Small intestine (tissue), 7 donors: ENCODE results near the gene NPFFR1. TPM values are rescaled to one million over a fixed set of nuclear protein-coding genes. Genes with fewer than 3 reads are reported as not detected.
A peak's percentile ranks its signal among the peaks of the same experiment; 100 is the strongest.
"Not testable (repeated sequence)": the region's sequence is repeated elsewhere in the genome, so short reads cannot be mapped to it uniquely, and the experiment has no call there.

Experiments
- DNase-seq, 2 donors: peaks; one replicate each; pipeline versions ENCODE4 v3.0.0 to v3.0.0-alpha.2; 2013
- FAIRE-seq: peaks from 2 replicates; lab custom pipeline; 2012; peaks lifted over from hg19 to GRCh38; lab: Jason Lieb, UNC
- H3K27ac ChIP-seq, 3 donors: one replicate each; pipeline ENCODE4 v1.5.1; 2013; ENCODE audit warnings: low read length in 2 of 3, mild to moderate bottlenecking in 2 of 3, control low read depth in 1 of 3, inconsistent platforms in 1 of 3, low read depth in 1 of 3, moderate library complexity in 1 of 3
- H3K27me3 ChIP-seq, 3 donors: one replicate each; pipeline ENCODE4 v1.6.1; 2013; ENCODE audit warnings: low read length in 3 of 3, inconsistent platforms in 1 of 3; ENCODE audit not compliant: control insufficient read depth in 3 of 3, insufficient read depth in 3 of 3
- H3K36me3 ChIP-seq, 3 donors: one replicate each; pipeline ENCODE4 v1.6.1; 2013; ENCODE audit warnings: low read length in 3 of 3, inconsistent platforms in 1 of 3, low read depth in 1 of 3, mild to moderate bottlenecking in 1 of 3, moderate library complexity in 1 of 3; ENCODE audit not compliant: control insufficient read depth in 3 of 3, insufficient read depth in 2 of 3
- H3K4me1 ChIP-seq, 3 donors: one replicate each; pipeline ENCODE4 v1.6.1; 2013; ENCODE audit warnings: low read length in 2 of 3, inconsistent platforms in 1 of 3, low read depth in 1 of 3, mild to moderate bottlenecking in 1 of 3, moderate library complexity in 1 of 3; ENCODE audit not compliant: control insufficient read depth in 3 of 3, insufficient read depth in 2 of 3
- H3K4me3 ChIP-seq, 3 donors: one replicate each; pipeline ENCODE4 v1.5.1; 2013; ENCODE audit warnings: low read length in 3 of 3, control low read depth in 1 of 3, inconsistent platforms in 1 of 3, low read depth in 1 of 3, mild to moderate bottlenecking in 1 of 3, moderate library complexity in 1 of 3
- H3K9me3 ChIP-seq, 2 donors: one replicate each; pipeline ENCODE4 v1.6.1; 2013; ENCODE audit warnings: low read depth in 1 of 2, low read length in 1 of 2; ENCODE audit not compliant: control insufficient read depth in 2 of 2, insufficient read depth in 1 of 2
- WGBS, 3 donors: extraction: QIAGEN DNeasy Blood & Tissue Kit; methylation state at CpG; one replicate each; pipeline ENCODE4 v1.1.7; 2013; 5-methylcytosine and 5-hydroxymethylcytosine counted together
- polyA plus RNA-seq, 4 donors: library from polyadenylated mRNA; stranded (reverse) in 3 of 4; unstranded in 1 of 4; fragments of 200-250 nt in 3 of 4; fragments of 120-200 nt in 1 of 4; gene quantifications; one replicate each; pipeline versions ENCODE4 v1.2.1 to v1.2.3, GENCODE V29; 2013
- donor health status: healthy with polysubstance abuse.
- donor health status: control.
- donor health status: control.
- donor health status: Bipolar disorder and iron deficiency.
- donor health status: healthy.

NPFFR1 gene
- polyA plus RNA-seq, 4 donors, result 0.06 to 0.22 TPM; not detected in 2

DNA sequence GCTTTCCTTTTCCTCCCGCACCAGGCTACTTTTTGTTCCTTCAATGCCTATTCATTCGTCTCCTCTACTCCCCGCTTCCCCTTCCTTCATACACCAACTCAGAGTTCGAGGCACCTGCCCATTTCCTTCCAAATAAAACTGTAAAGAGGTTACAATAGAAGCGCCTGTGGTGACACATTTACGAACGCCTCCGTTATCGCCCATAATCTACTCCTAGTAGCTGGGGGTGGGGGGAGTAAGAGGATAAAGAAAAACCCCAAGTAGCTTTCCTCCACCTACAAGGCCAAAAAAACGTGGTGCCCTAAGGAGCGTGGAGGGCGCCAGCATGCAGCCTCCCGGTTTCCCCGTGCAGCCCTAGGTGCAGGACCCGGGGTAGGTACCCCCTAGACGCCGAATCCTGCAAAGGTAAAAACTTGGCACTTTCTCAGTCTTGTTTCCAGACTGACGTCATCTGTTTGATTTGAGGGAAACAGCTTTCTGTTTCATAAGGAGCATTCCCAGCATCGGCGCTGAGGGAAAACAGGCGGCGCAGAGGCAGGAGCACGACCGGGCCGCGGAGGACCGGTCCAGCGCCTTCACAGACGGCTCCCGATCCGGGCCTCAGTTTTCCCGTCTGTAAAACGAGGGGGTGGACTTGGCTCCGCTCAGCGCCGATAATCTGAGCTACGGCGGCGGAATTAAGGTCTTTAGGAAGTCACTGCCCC is 51.5 kb downstream of the NPFFR1 start:
- no peaks in the 10 kb centered on the region for H3K9me3 ChIP-seq
- no peaks in the 10 kb centered on the region for H3K27me3 ChIP-seq
- WGBS, 3 donors, result 1 to 3% (median 1%) methylated on average over 39 of the region's 39 CpGs
- peak overlapping the region; percentile 96 to 99 (median 96) for H3K27ac ChIP-seq
- DNase-seq (peak; percentile 84 to 91), FAIRE-seq (no peak)
- H3K36me3 ChIP-seq, result peaks cover 0 to 10% (median 0%) of the 10 kb centered on the region in 3 donors
- peak overlapping the region; percentile 76 to 99 (median 84) for H3K4me3 ChIP-seq
- peaks cover 0 to 29% (median 5%) of the 10 kb centered on the region in 3 donors for H3K4me1 ChIP-seq

DNA sequence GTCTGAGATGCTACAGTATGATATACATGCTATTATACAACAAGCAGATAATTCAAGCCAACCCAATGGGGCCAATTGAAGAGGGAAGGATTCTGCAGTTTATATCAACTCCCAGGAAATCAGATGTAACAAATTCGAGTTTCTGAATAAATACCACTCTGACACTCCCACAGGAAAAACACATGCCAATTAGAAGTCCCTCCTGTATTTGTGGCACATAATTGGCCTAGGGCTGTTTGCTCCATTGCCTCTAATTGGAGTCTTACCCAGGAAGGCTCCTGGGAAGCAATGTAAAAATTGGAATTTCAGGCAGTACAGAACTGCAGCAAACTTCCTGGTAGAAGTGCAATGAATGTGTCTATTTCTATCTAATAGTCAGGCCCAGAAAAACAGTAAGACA is 55.3 kb downstream of the NPFFR1 start:
- peak overlapping the region; percentile 77 to 87 (median 79) for H3K27ac ChIP-seq
- no peak overlapping the region for H3K4me3 ChIP-seq
- no peaks in the 10 kb centered on the region for H3K27me3 ChIP-seq
- peaks cover 0 to 19% (median 0%) of the 10 kb centered on the region in 3 donors for H3K36me3 ChIP-seq
- no peaks in the 10 kb centered on the region for H3K9me3 ChIP-seq
- peaks cover 2 to 18% (median 5%) of the 10 kb centered on the region in 3 donors for H3K4me1 ChIP-seq
- DNase-seq (no peak), FAIRE-seq (no peak)
- 16 to 50% (median 25%) methylated on average over 1 of the region's 1 CpG for WGBS, 3 donors

DNA sequence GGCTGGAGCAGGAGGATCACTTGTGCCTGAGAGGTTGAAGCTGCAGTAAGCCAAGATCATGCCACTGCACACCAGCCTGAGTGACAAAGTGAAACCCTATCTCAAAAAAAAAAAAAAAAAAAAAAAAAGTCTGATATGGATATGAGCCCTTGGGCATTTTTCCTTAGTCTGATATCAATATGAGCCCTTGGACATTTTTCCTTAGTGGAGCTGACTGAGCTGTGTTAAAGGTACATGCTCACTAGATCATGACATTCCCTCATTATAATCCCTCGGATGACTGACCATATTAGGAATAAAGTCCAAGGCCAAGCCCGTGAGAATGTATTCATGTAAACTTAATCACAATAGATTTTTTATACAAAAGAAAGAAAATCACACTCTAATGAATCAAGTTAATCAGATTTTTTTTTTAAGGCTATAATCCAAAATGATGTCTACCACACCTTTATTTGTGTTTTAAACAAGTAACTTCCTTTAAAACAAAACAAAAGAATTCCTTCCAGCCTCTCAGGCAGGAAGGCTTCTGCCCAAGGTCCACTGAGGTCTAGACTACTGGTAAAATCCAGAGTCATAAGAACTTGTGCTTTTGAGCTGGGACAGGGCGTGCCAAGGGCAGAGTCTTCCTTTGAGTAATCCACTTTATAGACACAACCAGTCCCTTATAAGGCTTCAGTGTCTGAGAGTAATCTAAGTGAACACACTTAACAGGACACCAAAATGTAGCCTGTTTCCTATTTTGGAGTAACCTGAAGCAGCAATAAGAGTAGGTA is 56.1 kb downstream of the NPFFR1 start:
- no peaks in the 10 kb centered on the region for H3K9me3 ChIP-seq
- H3K27ac ChIP-seq, result peak overlapping the region; percentile 79 to 87 (median 87)
- DNase-seq, result peak; percentile 90 to 97
- H3K36me3 ChIP-seq, result peaks cover 0 to 24% (median 0%) of the 10 kb centered on the region in 3 donors
- 7 to 51% (median 33%) methylated on average over 3 of the region's 3 CpGs for WGBS, 3 donors
- no peak for FAIRE-seq
- H3K4me3 ChIP-seq, result no peak overlapping the region
- H3K4me1 ChIP-seq, result peaks cover 2 to 18% (median 5%) of the 10 kb centered on the region in 3 donors
- H3K27me3 ChIP-seq, result no peaks in the 10 kb centered on the region

DNA sequence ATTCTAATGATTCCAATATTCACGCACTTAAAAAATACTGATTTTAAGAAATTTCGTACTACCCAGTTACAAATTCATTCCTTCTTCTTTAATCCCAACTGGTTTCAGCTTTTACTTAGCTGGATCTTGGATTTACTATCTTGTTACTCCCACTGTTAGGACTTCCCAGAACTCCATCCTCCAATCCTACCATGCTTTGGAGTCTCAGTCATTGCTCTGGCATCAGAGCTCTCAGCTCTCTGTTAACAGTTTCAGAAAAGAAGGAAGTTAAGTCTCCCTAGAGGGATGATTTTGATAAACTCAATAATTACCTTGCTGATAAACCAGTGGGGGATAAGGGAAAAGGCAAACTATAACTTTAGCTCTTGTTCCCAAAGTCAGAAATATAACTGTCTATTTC is 60.1 kb downstream of the NPFFR1 start:
- Histone ChIP-seq H3K4me3 (no peak overlapping the region), H3K36me3 (peaks cover 0 to 19% (median 0%) of the 10 kb centered on the region in 3 donors), H3K27me3 (no peaks in the 10 kb centered on the region), H3K27ac (no peak overlapping the region), H3K9me3 (no peaks in the 10 kb centered on the region), H3K4me1 (peaks cover 2 to 15% (median 4%) of the 10 kb centered on the region in 3 donors)
- FAIRE-seq (no peak), DNase-seq (no peak)
- 96 to 100% (median 97%) methylated on average over 2 of the region's 2 CpGs for WGBS, 3 donors

DNA sequence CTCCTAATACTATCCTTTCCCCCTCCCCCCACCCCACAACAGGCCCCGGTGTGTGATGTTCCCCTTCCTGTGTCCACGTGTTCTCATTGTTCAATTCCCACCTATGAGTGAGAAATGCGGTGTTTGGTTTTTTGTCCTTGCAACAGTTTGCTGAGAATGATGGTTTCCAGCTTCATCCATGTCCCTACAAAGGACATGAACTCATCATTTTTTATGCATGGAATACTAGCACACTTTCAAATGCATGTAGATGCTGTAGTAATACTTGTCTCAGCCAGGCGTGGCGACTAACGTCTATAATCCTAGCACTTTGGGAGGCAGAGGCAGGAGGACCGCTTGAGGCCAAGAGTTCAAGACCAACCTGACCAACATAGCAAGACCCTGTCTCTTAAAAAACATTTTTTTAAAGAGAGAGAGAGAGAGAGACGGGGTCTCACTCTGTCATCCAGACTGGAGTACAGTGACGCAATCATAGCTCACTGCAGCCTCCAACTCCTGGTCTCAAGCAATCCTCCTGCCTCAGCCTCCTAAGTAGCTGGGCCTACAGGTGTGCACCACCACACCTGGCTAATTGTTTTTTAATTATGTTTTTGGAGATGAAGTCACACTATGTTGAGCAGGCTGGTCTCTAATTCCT is 60.9 kb downstream of the NPFFR1 start:
- WGBS, 3 donors, result 77 to 82% (median 82%) methylated on average over 9 of the region's 9 CpGs
- not testable (repeated sequence) for H3K9me3 ChIP-seq, H3K4me3 ChIP-seq, H3K27me3 ChIP-seq, DNase-seq, FAIRE-seq, H3K4me1 ChIP-seq
- Histone ChIP-seq H3K36me3 (peaks cover 0 to 19% (median 4%) of the 10 kb centered on the region in 3 donors), H3K27ac (peak overlapping the region in 1 of 3 donors; percentile 27)

DNA sequence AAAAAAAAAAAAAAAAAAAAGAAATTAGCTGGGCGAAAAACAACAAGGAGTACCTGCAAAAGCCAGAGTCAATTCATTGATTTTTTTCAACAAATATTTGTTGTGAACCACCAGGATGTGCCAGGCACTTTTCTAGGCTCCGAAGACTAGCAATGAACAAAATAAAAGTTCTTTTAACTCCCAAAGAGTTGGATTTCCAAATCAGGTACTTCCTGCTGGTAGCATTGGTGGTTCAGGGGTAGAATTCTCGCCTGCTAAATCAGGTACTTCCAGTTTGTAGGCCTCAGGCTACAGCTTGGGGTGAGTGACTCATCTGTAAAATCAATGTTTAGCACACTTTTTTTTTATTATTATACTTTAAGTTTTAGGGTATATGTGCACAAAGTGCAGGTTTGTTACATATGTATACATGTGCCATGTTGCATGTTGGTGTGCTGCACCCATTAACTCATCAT is 61.4 kb downstream of the NPFFR1 start:
- no peaks in the 10 kb centered on the region for H3K27me3 ChIP-seq
- H3K9me3 ChIP-seq, result no peaks in the 10 kb centered on the region
- H3K27ac ChIP-seq, result peak overlapping the region in 1 of 3 donors; percentile 38
- DNase-seq (no peak), FAIRE-seq (no peak)
- 86 to 88% (median 86%) methylated on average over 3 of the region's 3 CpGs for WGBS, 3 donors
- H3K36me3 ChIP-seq, result peaks cover 0 to 19% (median 4%) of the 10 kb centered on the region in 3 donors
- peaks cover 0 to 8% (median 2%) of the 10 kb centered on the region in 3 donors for H3K4me1 ChIP-seq
- no peak overlapping the region for H3K4me3 ChIP-seq

DNA sequence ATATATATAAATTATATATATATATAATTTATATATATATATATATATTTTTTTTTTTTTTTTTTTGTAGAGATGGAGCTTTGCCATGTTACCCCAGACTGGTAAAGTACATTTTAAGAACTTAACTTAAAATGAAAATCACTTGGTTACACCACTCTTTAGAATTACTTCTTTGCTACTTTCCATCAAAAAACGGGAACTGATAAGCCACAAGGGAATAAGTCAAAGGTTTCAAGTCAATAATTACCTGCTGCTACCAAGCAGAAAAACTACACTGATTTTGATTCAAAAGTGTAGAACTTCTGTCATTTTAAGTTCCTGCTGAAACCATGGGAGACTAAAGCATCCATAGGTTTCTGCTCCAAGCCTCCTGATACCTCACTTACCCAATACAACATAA is 62.8 kb downstream of the NPFFR1 start:
- peak in 1 of 2 donors; percentile 11 for DNase-seq
- Histone ChIP-seq H3K36me3 (peaks cover 0 to 20% (median 7%) of the 10 kb centered on the region in 3 donors), H3K4me1 (peaks cover 0 to 4% (median 0%) of the 10 kb centered on the region in 3 donors), H3K4me3 (no peak overlapping the region), H3K27me3 (no peaks in the 10 kb centered on the region), H3K9me3 (no peaks in the 10 kb centered on the region), H3K27ac (peak overlapping the region in 1 of 3 donors; percentile 25)
- no peak for FAIRE-seq
- WGBS, 3 donors, result 6 to 28% (median 15%) methylated on average over 1 of the region's 1 CpG

DNA sequence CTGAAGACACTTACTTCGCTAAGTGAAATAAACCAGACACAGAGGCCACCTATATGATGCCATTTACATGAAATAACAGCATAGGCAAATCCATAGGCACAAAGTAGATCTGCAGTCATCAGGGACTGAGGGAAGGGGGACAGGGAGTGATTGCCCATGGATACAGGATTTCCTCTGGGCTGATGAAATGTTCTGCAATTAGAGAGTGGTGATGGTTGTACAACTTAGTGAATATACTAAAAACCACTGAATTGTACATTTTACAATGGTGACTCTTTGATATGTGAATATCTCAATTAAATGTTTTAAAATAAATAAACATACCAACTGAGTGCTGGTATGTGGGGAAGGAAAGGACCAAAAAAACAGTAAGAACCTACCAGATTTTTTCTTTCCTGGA is 70.9 kb downstream of the NPFFR1 start:
- 98 to 100% (median 100%) methylated on average over 1 of the region's 1 CpG for WGBS, 3 donors
- Histone ChIP-seq H3K27me3 (no peaks in the 10 kb centered on the region), H3K36me3 (peaks cover 2 to 29% (median 11%) of the 10 kb centered on the region in 3 donors), H3K4me3 (no peak overlapping the region), H3K9me3 (no peaks in the 10 kb centered on the region), H3K4me1 (no peaks in the 10 kb centered on the region), H3K27ac (no peak overlapping the region)
- FAIRE-seq, result no peak
- DNase-seq, result no peak
